Subcutaneous abdominal adipose tissue (tissue), 5 donors: ENCODE data around the gene CFAP61.

Experiments used
- H3K27ac ChIP-seq: one replicate; pipeline ENCODE4 v1.7.0; 2013; ENCODE audit warnings: low read depth, mild to moderate bottlenecking, inconsistent platforms, low read length, moderate library complexity
- H3K27me3 ChIP-seq, 5 donors: one replicate each; pipeline ENCODE4 v1.7.0; 2013; ENCODE audit warnings: low read length in 5 of 5, inconsistent platforms in 1 of 5; ENCODE audit not compliant: control insufficient read depth in 5 of 5, insufficient read depth in 4 of 5
- H3K36me3 ChIP-seq, 5 donors: one replicate each; pipeline ENCODE4 v1.7.0; 2013; ENCODE audit warnings: low read length in 5 of 5; ENCODE audit not compliant: control insufficient read depth in 5 of 5, insufficient read depth in 5 of 5
- H3K4me1 ChIP-seq, 5 donors: one replicate each; pipeline ENCODE4 v1.7.0; 2013; ENCODE audit warnings: low read length in 5 of 5, mild to moderate bottlenecking in 3 of 5, moderate library complexity in 1 of 5; ENCODE audit not compliant: control insufficient read depth in 5 of 5, insufficient read depth in 5 of 5
- H3K4me3 ChIP-seq, 5 donors: one replicate each; pipeline ENCODE4 v1.7.0; 2013; ENCODE audit warnings: low read length in 5 of 5, low read depth in 1 of 5
- H3K9ac ChIP-seq, 5 donors: one replicate each; pipeline ENCODE4 v1.7.0; 2013; ENCODE audit warnings: low read length in 5 of 5, mild to moderate bottlenecking in 4 of 5, moderate library complexity in 3 of 5
- H3K9me3 ChIP-seq, 5 donors: one replicate each; pipeline ENCODE4 v1.7.0; 2013; ENCODE audit warnings: low read length in 5 of 5; ENCODE audit not compliant: control insufficient read depth in 5 of 5
- donor health status: healthy.
- donor health status: healthy.
- donor health status: healthy.
- donor health status: healthy.
- donor health status: healthy.

Gene CFAP61

DNA sequence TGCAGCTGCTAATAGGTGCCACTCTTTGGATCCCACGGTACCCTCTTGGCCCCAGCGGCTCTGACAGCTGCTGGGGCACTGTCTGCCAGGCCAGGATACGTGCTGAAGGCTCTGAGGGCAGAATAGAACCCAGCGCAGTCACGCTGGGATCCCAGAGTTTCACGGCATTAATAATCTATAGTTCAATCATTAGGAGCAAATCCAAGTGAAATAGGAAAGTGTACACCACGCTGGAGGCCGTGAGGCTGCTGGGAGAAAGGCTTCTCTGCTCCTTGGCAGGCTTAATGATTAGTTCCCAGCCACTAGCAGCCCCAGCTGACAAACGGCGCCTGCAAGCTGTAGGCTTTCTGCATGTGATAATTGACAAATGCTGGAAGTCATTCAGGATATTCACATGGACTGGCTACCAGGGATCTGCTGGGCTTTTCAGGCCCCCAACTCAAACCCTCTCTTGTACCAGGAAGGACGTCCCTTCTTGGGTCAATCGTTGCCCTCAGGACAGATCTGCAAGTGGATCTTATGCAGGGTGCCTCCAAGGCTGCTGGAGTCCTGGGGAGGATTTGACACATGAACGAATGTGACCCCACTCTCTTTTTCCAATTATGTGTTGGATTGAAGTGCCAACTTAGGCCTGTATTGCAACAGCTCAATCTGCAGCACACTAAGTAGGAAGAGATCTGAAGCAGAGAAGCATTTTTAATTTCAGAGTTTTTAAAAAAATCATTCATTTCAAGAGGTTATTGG is 265.5 kb downstream of the CFAP61 start:
- no peaks in the 10 kb centered on the region for H3K27me3 ChIP-seq
- H3K4me3 ChIP-seq, result peak overlapping the region in 1 of 5 donors; percentile 18
- peaks cover 7 to 22% (median 21%) of the 10 kb centered on the region in 5 donors for H3K4me1 ChIP-seq
- no peaks in the 10 kb centered on the region for H3K36me3 ChIP-seq
- no peak overlapping the region for H3K9ac ChIP-seq
- H3K27ac ChIP-seq, result no peak overlapping the region
- H3K9me3 ChIP-seq, result peaks cover 0 to 12% (median 8%) of the 10 kb centered on the region in 5 donors

DNA sequence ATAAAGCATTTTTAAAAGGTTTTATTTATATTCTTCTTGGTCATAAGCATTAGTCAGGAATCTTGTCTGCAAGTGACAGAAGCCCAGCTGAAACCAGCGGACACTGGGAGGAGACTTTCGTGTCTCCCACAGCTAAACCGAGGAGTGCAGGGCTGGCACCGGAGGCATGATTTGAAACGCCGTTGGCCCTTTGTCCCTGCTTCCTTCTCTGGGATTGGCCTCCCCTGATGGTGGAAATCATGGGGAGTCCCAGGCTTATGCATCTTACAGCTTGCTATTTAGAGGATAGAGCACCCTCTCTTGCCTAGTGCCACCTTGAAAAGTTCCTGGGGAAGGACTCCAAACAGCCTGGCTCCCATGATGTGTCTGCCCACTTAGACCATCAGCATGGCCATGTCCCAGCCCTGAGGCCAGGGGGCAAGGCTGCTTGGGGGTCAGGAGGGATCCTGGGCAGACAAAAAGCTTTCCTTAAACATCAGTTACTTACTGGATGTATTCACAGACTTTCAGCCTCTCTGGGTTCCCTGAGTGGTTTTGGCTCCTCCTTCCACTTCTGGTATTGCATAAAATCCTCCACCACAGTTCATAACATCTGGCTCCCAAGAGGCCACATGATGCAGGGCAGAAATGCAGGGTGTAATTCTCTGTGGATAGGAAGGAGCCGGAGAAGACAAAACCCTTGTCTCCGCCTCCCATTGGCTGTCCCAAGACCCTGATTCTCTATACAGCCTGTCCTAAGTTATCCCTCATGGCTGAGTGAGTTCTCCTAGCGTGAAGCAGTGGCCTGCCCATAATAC is 266.2 kb downstream of the CFAP61 start:
- Histone ChIP-seq H3K27me3 (no peaks in the 10 kb centered on the region), H3K9me3 (peaks cover 0 to 12% (median 8%) of the 10 kb centered on the region in 5 donors), H3K36me3 (no peaks in the 10 kb centered on the region), H3K4me1 (peaks cover 7 to 22% (median 21%) of the 10 kb centered on the region in 5 donors), H3K27ac (no peak overlapping the region), H3K9ac (no peak overlapping the region), H3K4me3 (peak overlapping the region in 1 of 5 donors; percentile 35)

DNA sequence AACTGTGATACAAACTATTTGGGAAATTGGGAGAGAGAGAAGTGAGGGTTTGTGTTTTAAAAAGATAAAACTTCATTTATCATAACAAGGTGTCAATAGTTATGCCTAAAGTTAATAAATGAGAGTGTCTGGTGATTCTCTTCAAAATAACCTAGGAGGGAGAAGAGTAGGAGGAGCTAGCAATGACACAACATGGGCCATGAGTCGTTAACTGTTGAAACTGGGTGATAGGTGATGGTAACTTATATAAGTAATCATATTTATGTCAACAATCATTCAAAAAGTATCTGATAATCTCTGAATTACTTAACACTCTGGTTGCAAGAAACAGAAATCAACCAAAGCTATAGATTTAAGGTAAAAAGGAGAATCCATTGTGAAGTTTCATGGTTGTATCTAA is 268.8 kb downstream of the CFAP61 start:
- Histone ChIP-seq H3K36me3 (no peaks in the 10 kb centered on the region), H3K9ac (no peak overlapping the region), H3K27me3 (no peaks in the 10 kb centered on the region), H3K9me3 (peaks cover 0 to 12% (median 8%) of the 10 kb centered on the region in 5 donors), H3K4me1 (peaks cover 7 to 22% (median 21%) of the 10 kb centered on the region in 5 donors), H3K4me3 (no peak overlapping the region), H3K27ac (no peak overlapping the region)

DNA sequence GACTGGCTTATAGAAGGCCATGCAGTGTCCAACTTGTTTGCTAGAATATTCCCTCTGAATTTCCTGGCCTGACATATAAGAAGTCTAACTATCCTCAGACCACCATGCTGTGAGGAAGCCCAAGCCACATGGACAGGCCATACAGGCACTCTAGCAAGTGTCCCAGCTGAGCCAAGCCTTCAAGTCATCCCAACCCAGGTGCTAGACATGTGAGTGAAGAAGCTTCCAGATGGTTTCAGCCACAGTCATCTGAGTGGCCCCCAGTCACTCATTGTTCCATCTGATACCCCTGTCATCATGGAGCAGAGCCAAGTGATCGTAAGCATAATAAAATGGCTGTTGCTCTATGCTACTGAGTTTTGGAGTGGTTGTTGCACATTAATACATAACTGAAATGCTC is 269.6 kb downstream of the CFAP61 start:
- Histone ChIP-seq H3K27ac (no peak overlapping the region), H3K9me3 (peaks cover 0 to 12% (median 8%) of the 10 kb centered on the region in 5 donors), H3K9ac (no peak overlapping the region), H3K36me3 (no peaks in the 10 kb centered on the region), H3K4me1 (peaks cover 7 to 22% (median 21%) of the 10 kb centered on the region in 5 donors), H3K27me3 (no peaks in the 10 kb centered on the region), H3K4me3 (no peak overlapping the region)

DNA sequence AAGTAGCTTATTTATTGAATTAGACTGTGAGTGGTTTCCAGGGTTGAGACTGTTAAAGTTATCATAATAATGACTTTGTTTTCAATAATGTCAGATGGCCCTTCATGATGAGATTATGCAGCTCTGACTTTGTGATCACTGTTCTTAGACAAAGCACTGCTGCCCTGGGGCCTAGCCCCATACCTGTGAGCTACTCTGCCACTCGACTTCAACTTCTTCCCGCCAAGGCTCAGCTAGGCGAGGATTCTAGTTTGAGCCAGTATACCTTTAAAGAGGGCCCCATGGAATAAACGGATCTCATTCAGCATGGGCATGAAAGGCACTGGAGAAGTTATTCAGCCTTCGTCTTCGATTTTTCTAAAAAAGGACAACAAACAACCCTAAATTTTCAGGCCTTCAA is 270.6 kb downstream of the CFAP61 start:
- H3K9ac ChIP-seq, result no peak overlapping the region
- no peaks in the 10 kb centered on the region for H3K36me3 ChIP-seq
- peaks cover 2 to 13% (median 11%) of the 10 kb centered on the region in 5 donors for H3K4me1 ChIP-seq
- H3K27ac ChIP-seq, result no peak overlapping the region
- H3K4me3 ChIP-seq, result no peak overlapping the region
- H3K27me3 ChIP-seq, result no peaks in the 10 kb centered on the region
- H3K9me3 ChIP-seq, result peaks cover 0 to 12% (median 8%) of the 10 kb centered on the region in 5 donors

DNA sequence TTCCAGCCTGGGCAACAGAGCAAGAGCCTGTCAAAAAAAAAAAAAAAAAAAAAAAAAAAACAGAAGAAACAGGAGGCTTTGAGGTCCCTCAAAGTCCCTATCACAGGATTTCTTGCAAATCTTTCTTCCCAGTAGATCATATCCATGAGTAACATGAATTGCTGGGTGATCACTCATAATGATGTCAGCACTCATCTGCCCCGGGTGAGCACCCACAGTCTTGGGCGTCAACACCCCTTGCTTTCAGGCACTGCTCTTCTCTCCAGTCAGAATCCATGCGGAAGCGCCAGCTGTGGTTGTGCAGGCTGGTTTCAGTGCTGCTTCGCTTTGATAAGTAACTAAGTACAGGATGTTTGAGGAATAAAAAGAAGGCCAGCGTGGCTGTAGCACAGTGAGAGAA is 275.4 kb downstream of the CFAP61 start:
- Histone ChIP-seq H3K4me3 (no peak overlapping the region), H3K36me3 (no peaks in the 10 kb centered on the region), H3K27ac (no peak overlapping the region), H3K9ac (no peak overlapping the region), H3K4me1 (no peaks in the 10 kb centered on the region), H3K27me3 (peaks cover 0 to 5% (median 2%) of the 10 kb centered on the region in 5 donors), H3K9me3 (no peaks in the 10 kb centered on the region)

DNA sequence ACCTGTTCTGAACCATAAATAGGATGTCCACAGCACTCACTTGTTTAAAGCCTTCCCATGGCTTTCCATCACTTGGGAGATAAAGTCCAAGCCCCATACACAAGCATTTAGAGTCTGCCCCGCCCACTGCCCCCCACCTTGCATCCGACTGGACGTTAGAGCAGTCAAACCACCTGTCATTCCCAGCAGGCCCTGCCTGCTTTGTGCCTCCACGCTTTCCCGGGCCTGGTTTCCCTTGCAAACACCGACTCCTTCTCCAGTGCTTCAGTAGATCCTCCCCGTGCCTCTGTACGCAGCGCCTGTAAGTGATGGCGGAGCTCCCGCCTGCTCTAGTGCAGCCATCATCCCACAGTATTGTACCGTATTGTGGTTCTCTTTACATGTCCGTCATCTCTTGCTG is 277.2 kb downstream of the CFAP61 start:
- Histone ChIP-seq H3K27me3 (peaks cover 0 to 5% (median 2%) of the 10 kb centered on the region in 5 donors), H3K27ac (no peak overlapping the region), H3K4me3 (no peak overlapping the region), H3K36me3 (no peaks in the 10 kb centered on the region), H3K4me1 (no peaks in the 10 kb centered on the region), H3K9ac (no peak overlapping the region), H3K9me3 (no peaks in the 10 kb centered on the region)

DNA sequence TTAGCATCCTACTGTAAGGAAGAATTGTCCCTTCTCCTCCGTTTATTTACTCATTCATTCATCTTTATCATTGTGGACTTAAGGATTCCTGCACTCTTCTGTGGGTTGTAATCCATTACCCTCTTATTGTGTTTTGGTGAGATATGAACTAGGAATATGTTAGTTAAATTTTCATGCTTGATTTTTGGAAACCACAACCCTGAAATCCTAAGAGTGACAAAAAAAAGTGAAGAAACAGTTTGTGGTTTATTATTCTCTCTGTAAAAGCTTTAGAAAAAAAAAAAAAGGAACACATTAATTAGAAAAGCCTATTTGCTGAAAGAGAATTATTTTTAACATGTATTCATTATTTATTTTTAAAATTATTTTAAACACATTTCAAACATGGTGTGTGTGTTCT is 278.8 kb downstream of the CFAP61 start:
- Histone ChIP-seq H3K27ac (no peak overlapping the region), H3K4me3 (no peak overlapping the region), H3K9me3 (no peaks in the 10 kb centered on the region), H3K27me3 (peaks cover 0 to 5% (median 3%) of the 10 kb centered on the region in 5 donors), H3K4me1 (no peaks in the 10 kb centered on the region), H3K9ac (no peak overlapping the region), H3K36me3 (no peaks in the 10 kb centered on the region)

DNA sequence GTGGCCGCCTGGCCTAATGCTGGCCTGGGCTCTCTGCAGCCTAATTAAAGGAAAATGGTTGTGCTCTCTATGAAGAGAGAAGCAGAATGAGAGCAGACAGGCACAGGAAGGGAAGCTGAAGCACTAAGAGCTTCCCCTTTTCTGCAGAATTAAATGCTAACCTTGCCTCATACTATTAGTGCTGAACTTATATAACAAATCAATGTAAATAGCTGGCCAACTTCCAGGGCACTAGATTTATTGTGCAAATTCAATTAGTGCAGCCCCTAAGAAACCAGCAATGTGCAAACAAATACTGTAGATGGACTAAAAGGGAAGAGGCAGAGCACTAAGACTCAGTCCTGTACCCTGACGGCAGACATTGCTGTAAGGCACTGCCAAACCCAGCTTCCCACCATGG is 279.5 kb downstream of the CFAP61 start:
- Histone ChIP-seq H3K9me3 (no peaks in the 10 kb centered on the region), H3K9ac (no peak overlapping the region), H3K4me3 (no peak overlapping the region), H3K27ac (no peak overlapping the region), H3K36me3 (no peaks in the 10 kb centered on the region), H3K4me1 (no peaks in the 10 kb centered on the region), H3K27me3 (peaks cover 0 to 5% (median 3%) of the 10 kb centered on the region in 5 donors)

DNA sequence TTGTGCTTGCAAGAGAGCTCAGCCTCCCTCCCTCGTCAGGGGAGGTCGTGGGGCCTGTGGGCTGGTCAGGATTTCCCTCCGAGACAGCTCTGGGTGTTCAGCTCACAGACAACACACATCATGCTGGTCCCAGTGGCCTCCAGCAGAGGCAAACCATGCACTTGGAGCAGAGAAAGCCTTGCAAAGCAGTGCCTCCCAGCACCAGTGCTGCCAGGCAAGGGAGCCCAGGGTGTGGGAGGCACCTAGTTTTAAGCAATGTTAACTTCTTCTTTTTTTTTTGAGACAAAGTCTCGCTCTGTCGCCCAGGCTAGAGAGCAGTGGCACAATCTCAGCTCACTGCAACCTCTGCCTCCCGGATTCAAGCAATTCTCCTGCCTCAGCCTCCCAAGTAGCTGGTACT is 281.5 kb downstream of the CFAP61 start:
- H3K9ac ChIP-seq, result no peak overlapping the region
- no peaks in the 10 kb centered on the region for H3K36me3 ChIP-seq
- peaks cover 0 to 5% (median 3%) of the 10 kb centered on the region in 5 donors for H3K27me3 ChIP-seq
- no peaks in the 10 kb centered on the region for H3K4me1 ChIP-seq
- no peaks in the 10 kb centered on the region for H3K9me3 ChIP-seq
- no peak overlapping the region for H3K4me3 ChIP-seq
- no peak overlapping the region for H3K27ac ChIP-seq
